SIG-M5 treated with dmso at 0.1 percent for 504 hours (cell line): Measurements from ENCODE around the gene ADAM12.
"Not testable (repeated sequence)": the region's sequence is repeated elsewhere in the genome, so short reads cannot be mapped to it uniquely, and the experiment has no call there.

Experiments used
- DNase-seq: peaks from one replicate; lab custom pipeline; 2025; ENCODE audit not compliant: unreplicated experiment; lab: John Stamatoyannopoulos, UW

Gene ADAM12

GRCh38 chr10:126374435-126374834, 13.8 kb downstream of the ADAM12 start:
- DNase-seq: no peak

- no peak for DNase-seq
These were observed 14.3 kb downstream of the ADAM12 start for GRCh38 chr10:126373972-126374371.

- no peak for DNase-seq
These were observed 15.1 kb downstream of the ADAM12 start for GRCh38 chr10:126373147-126373546.

- DNase-seq: no peak
These were observed 15.9 kb downstream of the ADAM12 start for GRCh38 chr10:126372396-126372795.

- DNase-seq: no peak
These were observed 19.1 kb downstream of the ADAM12 start for GRCh38 chr10:126369125-126369710.

- no peak for DNase-seq
These were observed 31.1 kb downstream of the ADAM12 start for GRCh38 chr10:126357169-126357568.

GRCh38 chr10:126353666-126354065, 34.6 kb downstream of the ADAM12 start:
- no peak for DNase-seq

- no peak for DNase-seq
These were observed 35.8 kb downstream of the ADAM12 start for GRCh38 chr10:126352453-126352852.

- no peak for DNase-seq
These were observed 37.3 kb downstream of the ADAM12 start for GRCh38 chr10:126351021-126351420.

GRCh38 chr10:126350216-126350992, 37.9 kb downstream of the ADAM12 start:
- DNase-seq: no peak

- no peak for DNase-seq
These were observed 38.6 kb downstream of the ADAM12 start for GRCh38 chr10:126349676-126350075.

GRCh38 chr10:126349101-126349500, 39.2 kb downstream of the ADAM12 start:
- no peak for DNase-seq

- DNase-seq: not testable (repeated sequence)
These were observed 44.8 kb downstream of the ADAM12 start for GRCh38 chr10:126343496-126343895.

GRCh38 chr10:126342680-126343079, 45.6 kb downstream of the ADAM12 start:
- no peak for DNase-seq

- DNase-seq: no peak
These were observed 46.8 kb downstream of the ADAM12 start for GRCh38 chr10:126341491-126341890.

- DNase-seq: no peak
These were observed 50.9 kb downstream of the ADAM12 start for GRCh38 chr10:126337251-126337810.

- no peak for DNase-seq
These were observed 51.5 kb downstream of the ADAM12 start for GRCh38 chr10:126336801-126337200.

GRCh38 chr10:126334272-126334671, 54.0 kb downstream of the ADAM12 start:
- DNase-seq: no peak

- no peak for DNase-seq
These were observed 55.7 kb downstream of the ADAM12 start for GRCh38 chr10:126332576-126332975.

- DNase-seq: no peak
These were observed 57.2 kb downstream of the ADAM12 start for GRCh38 chr10:126331101-126331500.

- DNase-seq: no peak
These were observed 63.5 kb downstream of the ADAM12 start for GRCh38 chr10:126324826-126325225.

GRCh38 chr10:126321440-126321839, 66.8 kb downstream of the ADAM12 start:
- DNase-seq: no peak
